ENCODE measurements around the gene OR2F2.

GRCh38 chr7:143945423-143945822 is 10.4 kb downstream of the OR2F2 start:
- TF ChIP-seq CTCF (IDR thresholded peaks at IDR 0.05) = no peak
- TF ChIP-seq POLR2A (IDR thresholded peaks at IDR 0.05) = no peak
- TF ChIP-seq POLR2AphosphoS5 (IDR thresholded peaks at IDR 0.05) = no peak

All from stomach (tissue), 4 donors.